Naive thymus-derived CD4-positive, alpha-beta T cell (primary cell): Measurements from ENCODE around the gene SPATA17. TPM values are rescaled to one million over a fixed set of nuclear protein-coding genes. Genes with fewer than 3 reads are reported as not detected.

Experiments
- ATAC-seq: fragments of 150-1000 bp; cut with Tn5 transposase; 2 replicates; pipeline ENCODE4 v1.10.0; 2021; ENCODE audit warnings: mild to moderate bottlenecking, moderate library complexity
- CTCF ChIA-PET: fragments of 350-600 bp; sonication (Branson Sonifier 250); formaldehyde crosslinking; loops from one replicate; lab custom pipeline; 2021; ENCODE audit warnings: antibody characterized with exemption; lab: Charles Lee
- POLR2A ChIA-PET: fragments of 350-600 bp; sonication (Branson Sonifier 250); formaldehyde crosslinking; loops from one replicate; lab custom pipeline; 2021; ENCODE audit warnings: antibody characterized with exemption, inconsistent platforms; lab: Charles Lee
- DNase-seq, 9 donors: peaks; one replicate each; pipeline versions ENCODE4 v3.0.0 to v3.0.0-alpha.2; 2020 to 2022; ENCODE audit warnings: mixed read lengths in 1 of 9
- H3K27ac ChIP-seq: one replicate; pipeline ENCODE4 v1.7.0; 2013; ENCODE audit warnings: mild to moderate bottlenecking, low read depth, low read length, moderate library complexity
- H3K27me3 ChIP-seq, 2 donors: one replicate each; pipeline ENCODE4 v1.7.0; 2013; ENCODE audit warnings: low read length in 2 of 2, mild to moderate bottlenecking in 2 of 2, moderate library complexity in 2 of 2; ENCODE audit not compliant: control insufficient read depth in 2 of 2, insufficient read depth in 2 of 2
- H3K36me3 ChIP-seq, 3 experiments: 1 replicate in 2 of 3; 2 replicates in 1 of 3; pipeline ENCODE4 v1.7.0; 2013; ENCODE audit warnings: low read length in 3 of 3, mild to moderate bottlenecking in 3 of 3, moderate library complexity in 1 of 3; ENCODE audit not compliant: insufficient read depth in 3 of 3, control insufficient read depth in 2 of 3
- H3K4me1 ChIP-seq, 2 donors: one replicate each; pipeline ENCODE4 v1.7.0; 2013; ENCODE audit warnings: low read length in 2 of 2, mild to moderate bottlenecking in 2 of 2, moderate library complexity in 1 of 2; ENCODE audit not compliant: control insufficient read depth in 2 of 2, insufficient read depth in 2 of 2
- H3K4me3 ChIP-seq: 2 replicates; pipeline ENCODE4 v1.7.0; 2013; ENCODE audit warnings: mild to moderate bottlenecking, low read length
- H3K9me3 ChIP-seq, 3 experiments: 1 replicate in 2 of 3; 2 replicates in 1 of 3; pipeline ENCODE4 v1.7.0; 2013; ENCODE audit warnings: low read length in 3 of 3; ENCODE audit not compliant: control insufficient read depth in 2 of 3
- H3K27ac Mint-ChIP-seq, 9 donors: one replicate each; pipeline ENCODE4 v1.8.0; 2020 to 2022; ENCODE audit warnings: mixed read lengths in 9 of 9, mild to moderate bottlenecking in 8 of 9, moderate library complexity in 5 of 9, inconsistent platforms in 2 of 9
- H3K27me3 Mint-ChIP-seq, 5 donors: one replicate each; pipeline ENCODE4 v1.8.0; 2021 to 2022; ENCODE audit warnings: mixed read lengths in 5 of 5, mild to moderate bottlenecking in 1 of 5
- H3K36me3 Mint-ChIP-seq, 5 donors: one replicate each; pipeline ENCODE4 v1.8.0; 2020 to 2022; ENCODE audit warnings: mixed read lengths in 5 of 5, mild to moderate bottlenecking in 3 of 5, inconsistent platforms in 1 of 5
- H3K4me1 Mint-ChIP-seq, 7 donors: one replicate each; pipeline ENCODE4 v1.8.0; 2020 to 2022; ENCODE audit warnings: mixed read lengths in 7 of 7, mild to moderate bottlenecking in 3 of 7, inconsistent platforms in 1 of 7
- H3K4me3 Mint-ChIP-seq, 10 donors: one replicate each; pipeline ENCODE4 v1.8.0; 2020 to 2022; ENCODE audit warnings: mild to moderate bottlenecking in 10 of 10, mixed read lengths in 10 of 10, moderate library complexity in 6 of 10, inconsistent platforms in 2 of 10
- H3K9me3 Mint-ChIP-seq, 11 donors: one replicate each; pipeline ENCODE4 v1.8.0; 2020 to 2022; ENCODE audit warnings: mixed read lengths in 11 of 11, mild to moderate bottlenecking in 4 of 11, inconsistent platforms in 1 of 11, moderate library complexity in 1 of 11
- intact Hi-C, 2 donors: fragments of 100-400 bp; cut with micrococcal nuclease; formaldehyde crosslinking; loops; one replicate each; pipeline ENCODE4 v1.15.1; 2023
- polyA plus RNA-seq, 2 donors: library from polyadenylated mRNA; unstranded; fragments of 300-500 nt; fragmentation: Illumina TruSeq; gene quantifications; one replicate each; pipeline ENCODE4 v1.2.3, GENCODE V29; 2021
- total RNA-seq, 6 experiments: library from RNA in 5 of 6; stranded (reverse) in 5 of 6; gene quantifications; 1 replicate in 5 of 6; 2 replicates in 1 of 6; pipeline ENCODE4 v1.2.3 and lab custom pipeline; 2021 to 2026

Gene SPATA17
- total and polyA plus RNA-seq, 7 experiments from 2014 or later: not detected

DNA sequence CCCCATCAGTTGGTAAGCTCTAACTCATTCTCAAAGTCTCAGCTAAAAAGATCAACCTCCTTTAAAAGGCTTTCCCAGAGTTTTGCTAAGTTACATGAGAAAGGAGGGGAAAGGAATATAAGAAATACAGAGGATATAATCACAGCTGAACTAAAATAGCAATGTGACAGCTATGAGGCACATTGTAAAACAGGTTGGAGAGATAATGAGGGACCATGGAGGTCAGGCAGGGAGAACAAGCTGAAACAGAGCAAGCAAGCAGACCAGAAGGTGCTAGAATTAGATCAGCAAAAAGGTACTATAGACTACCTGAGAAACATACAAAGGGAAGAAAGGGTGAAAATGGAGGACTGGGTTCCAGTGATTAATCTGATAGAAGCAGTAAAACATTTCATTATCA is 28.8 kb upstream of the SPATA17 start:
- ChIA-PET CTCF (interaction anchor here (0.6 kb wide), 1 partner anchor 1145 kb away, joined by 3 read pairs; no protein-coding TSS in a partner anchor), POLR2A (no interaction called here)
- Histone ChIP-seq H3K27ac (no peak overlapping the region), H3K4me3 (no peak overlapping the region), H3K36me3 (no peaks in the 10 kb centered on the region), H3K4me1 (no peaks in the 10 kb centered on the region), H3K27me3 (no peaks in the 10 kb centered on the region), H3K9me3 (no peaks in the 10 kb centered on the region)
- ATAC-seq (no peak), DNase-seq (no peak)
- Mint-ChIP-seq H3K4me3 (no peak overlapping the region), H3K4me1 (no peaks in the 10 kb centered on the region), H3K27ac (no peak overlapping the region), H3K27me3 (no peaks in the 10 kb centered on the region), H3K9me3 (no peaks in the 10 kb centered on the region), H3K36me3 (peaks cover 3 to 32% (median 24%) of the 10 kb centered on the region in 5 donors)
- intact Hi-C loops: no loop called here

DNA sequence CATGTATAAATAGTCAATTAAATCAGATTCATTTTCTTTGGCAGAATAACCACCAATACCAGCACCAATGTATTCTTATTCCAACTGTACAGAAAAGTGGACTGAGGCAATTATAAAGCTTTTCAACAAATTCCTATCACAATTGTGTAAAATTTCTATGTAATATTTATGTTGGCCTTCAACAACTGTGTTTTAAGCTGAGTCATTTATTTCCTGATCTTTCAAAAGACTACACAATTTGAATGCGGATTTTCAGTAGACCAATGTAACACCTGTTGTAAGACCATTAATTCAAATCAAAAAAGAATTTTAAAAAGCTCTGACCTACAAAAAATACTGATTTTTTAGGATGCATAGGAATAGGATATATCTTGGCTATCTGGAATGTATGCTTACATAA is 25.8 kb upstream of the SPATA17 start:
- no peak overlapping the region for H3K27ac Mint-ChIP-seq
- no peaks in the 10 kb centered on the region for H3K9me3 Mint-ChIP-seq
- intact Hi-C loops: no loop called here
- peaks cover 0 to 43% (median 30%) of the 10 kb centered on the region in 5 donors for H3K36me3 Mint-ChIP-seq
- Histone ChIP-seq H3K4me1 (no peaks in the 10 kb centered on the region), H3K4me3 (no peak overlapping the region), H3K27ac (no peak overlapping the region), H3K9me3 (no peaks in the 10 kb centered on the region), H3K27me3 (no peaks in the 10 kb centered on the region), H3K36me3 (peaks cover 0 to 10% (median 0%) of the 10 kb centered on the region in 3 experiments)
- no peaks in the 10 kb centered on the region for H3K27me3 Mint-ChIP-seq
- no peak for ATAC-seq
- DNase-seq: no peak
- ChIA-PET POLR2A (no interaction called here), CTCF (no interaction called here)
- H3K4me1 Mint-ChIP-seq: no peaks in the 10 kb centered on the region
- H3K4me3 Mint-ChIP-seq: no peak overlapping the region

DNA sequence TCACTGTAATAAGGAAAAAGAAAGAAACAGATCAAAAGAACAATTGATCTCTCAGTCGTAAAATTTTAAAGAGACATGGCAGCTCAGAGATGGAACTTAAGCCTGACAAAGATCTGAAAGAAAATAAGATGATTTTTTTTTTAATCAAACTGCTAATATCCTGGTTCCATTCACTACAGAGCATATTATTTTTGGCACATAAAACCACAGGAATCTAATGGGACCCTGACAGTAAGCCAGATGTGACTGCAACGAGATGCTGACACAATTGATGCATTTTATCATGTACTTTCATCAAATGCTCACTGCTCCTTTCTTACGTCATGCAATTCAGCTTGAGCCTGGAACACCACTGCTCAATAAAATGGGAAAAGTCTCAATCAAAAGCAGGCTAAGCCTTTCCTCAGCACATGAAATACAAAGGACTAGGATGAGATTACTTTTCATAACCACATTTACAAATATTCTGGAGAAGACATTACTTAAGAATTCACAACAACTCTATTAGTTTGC is 16.9 kb upstream of the SPATA17 start:
- intact Hi-C loops: no loop called here

DNA sequence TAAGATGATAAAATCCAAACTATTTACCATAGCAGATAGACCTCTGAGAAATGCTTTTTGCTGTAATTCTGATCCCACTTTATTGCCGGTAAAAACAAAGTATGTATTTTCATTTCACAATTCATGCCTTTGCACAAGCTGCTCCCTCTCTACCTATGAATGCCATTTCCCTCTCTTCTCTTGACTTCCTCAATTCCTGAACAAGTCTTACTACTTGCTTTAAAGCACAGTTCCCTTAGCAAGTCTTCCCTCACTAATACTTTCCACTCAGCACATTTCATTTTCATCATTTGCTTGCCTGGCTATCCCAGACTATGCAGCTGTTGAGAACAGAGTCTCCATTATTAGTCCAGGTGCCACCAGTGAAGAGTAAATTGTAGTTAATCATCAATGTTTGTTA is 14.0 kb upstream of the SPATA17 start:
- Histone ChIP-seq H3K4me1 (peaks cover 0 to 7% of the 10 kb centered on the region in 2 donors), H3K27me3 (no peaks in the 10 kb centered on the region), H3K27ac (no peak overlapping the region), H3K4me3 (no peak overlapping the region), H3K9me3 (no peaks in the 10 kb centered on the region), H3K36me3 (peaks cover 0 to 12% (median 4%) of the 10 kb centered on the region in 3 experiments)
- H3K36me3 Mint-ChIP-seq: peaks cover 14 to 40% (median 31%) of the 10 kb centered on the region in 5 donors
- POLR2A ChIA-PET: interaction anchor here (0.7 kb wide), 1 partner anchor 11 kb away, joined by 3 read pairs; no protein-coding TSS in a partner anchor
- intact Hi-C loops: loop anchor here in 1 of 2 donors (1.0 kb wide), 1 partner anchor 14 kb away; the partner anchor contains the start of genes GPATCH2 and SPATA17
- CTCF ChIA-PET: no interaction called here
- H3K9me3 Mint-ChIP-seq: no peaks in the 10 kb centered on the region
- peaks cover 14 to 35% (median 20%) of the 10 kb centered on the region in 7 donors for H3K4me1 Mint-ChIP-seq
- DNase-seq: no peak
- H3K4me3 Mint-ChIP-seq: no peak overlapping the region
- H3K27me3 Mint-ChIP-seq: no peaks in the 10 kb centered on the region
- no peak overlapping the region for H3K27ac Mint-ChIP-seq
- no peak for ATAC-seq

More for the DNA sequence above, 16.9 kb upstream of the SPATA17 start:
- H3K4me1 Mint-ChIP-seq: peaks cover 6 to 29% (median 16%) of the 10 kb centered on the region in 7 donors
- Histone ChIP-seq H3K27me3 (no peaks in the 10 kb centered on the region), H3K4me1 (no peaks in the 10 kb centered on the region), H3K27ac (no peak overlapping the region), H3K9me3 (no peaks in the 10 kb centered on the region), H3K4me3 (no peak overlapping the region), H3K36me3 (peaks cover 0 to 6% (median 3%) of the 10 kb centered on the region in 3 experiments)
- no peak for ATAC-seq
- POLR2A ChIA-PET: interaction anchor here (1.8 kb wide), 1 partner anchor 17 kb away, joined by 6 read pairs; the partner anchor contains the start of genes GPATCH2 and SPATA17
- H3K27me3 Mint-ChIP-seq: no peaks in the 10 kb centered on the region
- H3K36me3 Mint-ChIP-seq: peaks cover 10 to 51% (median 33%) of the 10 kb centered on the region in 5 donors
- H3K4me3 Mint-ChIP-seq: no peak overlapping the region
- H3K9me3 Mint-ChIP-seq: no peaks in the 10 kb centered on the region
- no peak overlapping the region for H3K27ac Mint-ChIP-seq
- DNase-seq: no peak
- CTCF ChIA-PET: no interaction called here

DNA sequence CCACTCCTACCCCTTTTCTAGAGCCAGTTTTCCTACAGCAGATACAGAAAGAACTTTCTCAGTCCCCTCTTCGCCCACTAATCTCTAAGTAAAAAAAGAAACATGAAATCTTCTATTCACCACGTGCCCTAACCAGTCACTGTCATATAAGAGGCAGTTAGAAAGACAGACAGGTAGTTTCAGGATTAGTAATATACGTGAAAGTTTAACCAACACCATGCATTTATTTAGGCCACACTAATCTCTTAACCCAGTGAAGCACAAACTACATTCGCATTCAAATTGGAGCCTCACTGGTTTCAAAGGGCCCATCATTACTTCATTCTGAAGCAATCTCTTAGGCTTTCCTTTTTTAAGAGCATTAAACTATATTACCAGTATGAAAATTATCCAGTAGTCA is 10.3 kb upstream of the SPATA17 start:
- DNase-seq: no peak
- Histone ChIP-seq H3K36me3 (peaks cover 0 to 12% (median 4%) of the 10 kb centered on the region in 3 experiments), H3K9me3 (no peaks in the 10 kb centered on the region), H3K27ac (no peak overlapping the region), H3K27me3 (no peaks in the 10 kb centered on the region), H3K4me1 (peaks cover 0 to 7% of the 10 kb centered on the region in 2 donors), H3K4me3 (no peak overlapping the region)
- intact Hi-C loops: no loop called here
- Mint-ChIP-seq H3K27ac (no peak overlapping the region), H3K27me3 (no peaks in the 10 kb centered on the region), H3K4me1 (peaks cover 13 to 46% (median 34%) of the 10 kb centered on the region in 7 donors), H3K4me3 (no peak overlapping the region), H3K9me3 (no peaks in the 10 kb centered on the region), H3K36me3 (peaks cover 14 to 41% (median 34%) of the 10 kb centered on the region in 5 donors)
- POLR2A ChIA-PET: no interaction called here
- CTCF ChIA-PET: no interaction called here
- no peak for ATAC-seq

DNA sequence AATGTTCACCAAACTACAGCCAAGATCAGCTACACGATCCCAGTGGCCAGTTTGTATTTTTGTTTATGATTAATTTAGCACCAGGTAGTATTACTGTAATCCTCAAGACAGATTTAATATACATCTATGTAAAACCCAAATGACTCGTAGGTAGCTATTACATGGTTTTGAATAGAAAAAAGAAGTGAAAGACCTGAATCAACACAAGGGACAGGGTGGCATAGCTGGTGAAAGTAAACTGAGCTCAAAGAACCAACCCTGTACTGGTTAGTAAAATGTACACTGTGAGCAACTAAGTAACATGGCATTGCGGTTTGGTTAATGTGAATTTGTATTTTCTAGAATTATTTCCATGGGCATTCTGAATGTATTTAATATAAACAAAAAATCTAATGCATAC is 9.1 kb upstream of the SPATA17 start:
- Mint-ChIP-seq H3K27ac (no peak overlapping the region), H3K36me3 (peaks cover 11 to 37% (median 31%) of the 10 kb centered on the region in 5 donors), H3K4me3 (no peak overlapping the region), H3K4me1 (peaks cover 5 to 42% (median 31%) of the 10 kb centered on the region in 7 donors), H3K27me3 (no peaks in the 10 kb centered on the region), H3K9me3 (no peaks in the 10 kb centered on the region)
- no peaks in the 10 kb centered on the region for H3K27me3 ChIP-seq
- intact Hi-C loops: no loop called here
- POLR2A ChIA-PET: no interaction called here
- CTCF ChIA-PET: no interaction called here
- no peak overlapping the region for H3K27ac ChIP-seq
- DNase-seq (no peak), ATAC-seq (no peak)
- no peak overlapping the region for H3K4me3 ChIP-seq
- H3K9me3 ChIP-seq: no peaks in the 10 kb centered on the region
- peaks cover 0 to 12% (median 4%) of the 10 kb centered on the region in 3 experiments for H3K36me3 ChIP-seq
- peaks cover 0 to 7% of the 10 kb centered on the region in 2 donors for H3K4me1 ChIP-seq

DNA sequence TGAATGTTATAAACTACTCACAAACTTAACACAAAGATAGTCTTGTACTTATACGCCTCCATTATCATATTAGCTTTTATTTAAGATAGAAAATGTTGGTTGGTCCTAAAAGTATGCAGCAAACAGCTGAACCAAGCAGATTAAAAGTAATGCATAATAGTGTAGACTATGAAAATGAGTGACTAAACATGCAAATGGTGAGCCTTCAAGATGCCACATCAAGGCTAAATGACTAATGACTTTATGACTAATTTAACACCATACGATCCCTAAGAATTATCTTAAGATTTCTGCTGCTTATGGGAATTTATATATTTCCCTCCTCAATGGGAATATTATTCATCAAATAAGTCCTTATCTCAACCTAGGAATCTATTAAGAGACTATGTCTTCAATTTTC is 4.8 kb upstream of the SPATA17 start:
- no peak overlapping the region for H3K27ac ChIP-seq
- CTCF ChIA-PET: no interaction called here
- H3K36me3 ChIP-seq: peaks cover 0 to 4% (median 0%) of the 10 kb centered on the region in 3 experiments
- H3K9me3 ChIP-seq: no peaks in the 10 kb centered on the region
- Mint-ChIP-seq H3K9me3 (peaks cover 0 to 1% (median 0%) of the 10 kb centered on the region in 11 donors), H3K27ac (no peak overlapping the region), H3K27me3 (no peaks in the 10 kb centered on the region), H3K36me3 (peaks cover 0 to 13% (median 10%) of the 10 kb centered on the region in 5 donors), H3K4me1 (peaks cover 16 to 78% (median 61%) of the 10 kb centered on the region in 7 donors), H3K4me3 (no peak overlapping the region)
- no peak overlapping the region for H3K4me3 ChIP-seq
- no peak for ATAC-seq
- peaks cover 6 to 18% of the 10 kb centered on the region in 2 donors for H3K4me1 ChIP-seq
- intact Hi-C loops: no loop called here
- no peaks in the 10 kb centered on the region for H3K27me3 ChIP-seq
- no peak for DNase-seq
- POLR2A ChIA-PET: no interaction called here
